IPS DF 4.7 (cell line): ENCODE data around the gene OTX2.

Source experiments
- DNase-seq: peaks from one replicate; pipeline ENCODE4 v3.0.0-alpha.2; 2013; ENCODE audit warnings: low spot score; ENCODE audit errors: extremely low read depth

The OTX2 gene

GRCh38 chr14:56812364-56813141, 2.3 kb upstream of the OTX2 start:
- DNase-seq: no peak

- no peak for DNase-seq
Measured at GRCh38 chr14:56811593-56812363, 1.5 kb upstream of the OTX2 start.

GRCh38 chr14:56810836-56811592, 735 bp upstream of the OTX2 start:
- DNase-seq: no peak

- no peak for DNase-seq
Measured at GRCh38 chr14:56809270-56810146, 771 bp downstream of the OTX2 start.

- DNase-seq: no peak
Measured at GRCh38 chr14:56808383-56809269, 1.7 kb downstream of the OTX2 start.

GRCh38 chr14:56808110-56808382, 2.2 kb downstream of the OTX2 start:
- DNase-seq: no peak

- DNase-seq: no peak
Measured at GRCh38 chr14:56807386-56808109, 2.7 kb downstream of the OTX2 start.

- no peak for DNase-seq
Measured at GRCh38 chr14:56806760-56807159, 3.5 kb downstream of the OTX2 start.

GRCh38 chr14:56805992-56806727, 4.1 kb downstream of the OTX2 start:
- no peak for DNase-seq

- DNase-seq: peak; percentile 93
Measured at GRCh38 chr14:56805201-56805991, 4.9 kb downstream of the OTX2 start.

GRCh38 chr14:56803816-56804535, 6.3 kb downstream of the OTX2 start:
- no peak for DNase-seq

GRCh38 chr14:56801920-56802319, 8.4 kb downstream of the OTX2 start:
- DNase-seq: no peak

GRCh38 chr14:56799343-56799645, 11.0 kb downstream of the OTX2 start:
- DNase-seq: no peak

GRCh38 chr14:56798447-56799342, 11.6 kb downstream of the OTX2 start:
- no peak for DNase-seq

- no peak for DNase-seq
Measured at GRCh38 chr14:56797569-56798446, 12.5 kb downstream of the OTX2 start.
